Lower leg skin (tissue), 3 donors: ENCODE data around the gene ZFAND3.

Experiments used
- CTCF ChIP-seq, 3 donors: fragments of 450-650 bp; IDR thresholded peaks; one replicate each; pipeline ENCODE4 v1.5.1; 2016; ENCODE audit warnings: antibody characterized with exemption in 3 of 3, mild to moderate bottlenecking in 3 of 3, moderate library complexity in 2 of 3
- POLR2A ChIP-seq, 2 donors: fragments of 450-650 bp; IDR thresholded peaks; one replicate each; pipeline ENCODE4 v1.6.1; 2016 to 2017; ENCODE audit warnings: antibody characterized with exemption in 2 of 2, mild to moderate bottlenecking in 1 of 2, moderate library complexity in 1 of 2

GRCh38 chr6:38068854-38069590, 249.5 kb downstream of the ZFAND3 start:
- TF ChIP-seq POLR2A (IDR thresholded peaks at IDR 0.05) (no peak), CTCF (IDR thresholded peaks at IDR 0.05) (no peak)
